Omental fat pad (tissue), 4 donors: ENCODE data around the gene TBC1D22A. TPM values are rescaled to one million over a fixed set of nuclear protein-coding genes. Genes with fewer than 3 reads are reported as not detected.

Experiments used
- ATAC-seq: fragments of 150-250 bp; one replicate; pipeline ENCODE4 v1.9.1; 2016; ENCODE audit warnings: mild to moderate bottlenecking, moderate library complexity; ENCODE audit not compliant: low FRiP score
- DNase-seq: peaks from one replicate; pipeline ENCODE4 v3.0.0-alpha.2; 2019; ENCODE audit warnings: low spot score
- CTCF ChIP-seq, 3 donors: fragments of 450-650 bp; IDR thresholded peaks; one replicate each; pipeline ENCODE4 v1.5.1; 2016 to 2017; ENCODE audit warnings: antibody characterized with exemption in 3 of 3, mild to moderate bottlenecking in 3 of 3, moderate library complexity in 2 of 3
- total RNA-seq, 4 donors: library from RNA; depleted of rRNA; stranded (reverse); fragments of >200 nt; gene quantifications; one replicate each; pipeline ENCODE4 v1.1.0, GENCODE V29; 2016

The TBC1D22A gene
- total RNA-seq, 4 donors from 2014 or later = 21.3 to 31.2 (median 24.5) TPM

- no peak for TF ChIP-seq CTCF (IDR thresholded peaks at IDR 0.05)
- no peak for DNase-seq
- no peak for ATAC-seq
Measured at GRCh38 chr22:47066616-47066905, 304.1 kb downstream of the TBC1D22A start.

DNA sequence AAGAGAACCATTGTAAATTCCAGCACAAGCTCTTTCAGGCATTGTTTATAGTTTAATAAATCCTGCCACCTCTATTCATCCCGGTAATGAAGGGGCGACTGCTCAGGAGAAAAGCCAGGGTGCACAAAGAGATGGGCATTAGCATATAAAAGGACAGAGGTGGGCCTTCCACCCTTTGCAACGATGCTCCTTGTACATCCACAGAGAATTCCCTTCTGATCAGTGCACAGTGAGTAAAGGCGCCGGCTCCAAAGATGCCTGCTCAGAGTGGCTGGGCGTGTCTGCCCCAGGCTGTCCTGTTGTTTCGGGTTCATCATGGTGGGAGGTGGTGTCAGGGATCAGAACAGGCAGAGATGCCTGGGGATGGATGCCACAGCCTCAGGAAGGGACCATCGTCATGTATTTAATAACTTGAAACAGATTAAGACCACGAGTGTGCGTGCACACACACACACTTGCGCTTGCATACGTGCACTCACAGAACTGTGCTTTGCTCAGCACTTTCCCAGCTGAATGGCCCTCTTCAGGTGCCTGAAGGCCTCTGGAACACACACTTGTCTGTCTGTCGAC lies 305.0 kb downstream of the TBC1D22A start:
- TF ChIP-seq CTCF (IDR thresholded peaks at IDR 0.05) = no peak
- DNase-seq = no peak

DNA sequence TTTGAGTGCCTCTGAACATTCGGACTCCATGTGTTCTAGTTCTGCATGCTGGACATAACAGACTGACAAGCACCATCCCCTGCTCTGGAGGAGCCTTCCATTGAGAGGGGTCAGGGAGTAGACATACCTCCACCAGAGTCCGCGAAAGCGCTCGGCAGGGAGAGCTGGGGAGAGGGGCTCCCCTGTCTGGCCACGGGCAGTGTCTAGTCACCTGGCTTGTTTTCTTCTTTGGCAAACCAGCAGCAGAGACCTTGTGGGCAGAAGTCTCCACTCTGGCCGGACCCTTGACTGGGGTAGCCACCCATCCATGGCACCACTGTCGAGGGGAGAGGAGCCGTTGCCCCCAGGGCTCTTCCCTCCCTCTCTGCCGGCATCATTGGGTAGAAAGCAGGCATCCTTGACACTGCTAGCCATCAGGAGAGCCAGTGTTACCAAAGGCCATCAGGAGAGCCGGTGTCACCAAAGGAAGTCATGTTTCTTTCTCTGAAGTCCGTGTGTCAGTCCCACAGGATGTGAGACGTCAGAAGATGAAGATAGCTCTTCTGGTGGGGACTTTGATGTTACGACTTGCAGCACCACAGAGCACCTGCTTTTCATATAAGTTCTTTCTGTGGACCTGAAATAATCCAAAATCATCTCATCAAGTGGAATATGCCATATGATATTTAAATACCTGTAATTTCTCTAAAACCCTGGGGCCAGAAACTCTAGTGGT lies 305.6 kb downstream of the TBC1D22A start:
- no peak for ATAC-seq

More for the DNA sequence above, 305.0 kb downstream of the TBC1D22A start:
- no peak for ATAC-seq

DNA sequence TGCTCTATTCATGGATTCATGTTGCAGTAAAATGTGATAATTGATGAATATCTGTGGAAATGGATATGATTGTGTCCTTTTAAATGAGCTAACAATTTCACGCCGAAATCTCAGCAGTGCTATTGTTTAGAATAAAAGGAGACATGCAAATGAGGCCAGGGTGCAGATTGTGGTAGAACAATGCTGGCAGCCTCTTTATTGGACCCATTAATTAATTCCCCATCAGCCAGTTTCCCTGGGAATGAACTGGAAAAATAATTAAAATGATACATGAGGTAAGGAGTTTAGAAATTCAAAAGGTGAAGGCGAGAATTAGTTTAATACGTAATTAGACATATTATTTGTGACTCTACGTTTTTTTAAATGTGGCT lies 306.2 kb downstream of the TBC1D22A start:
- ATAC-seq = no peak
- TF ChIP-seq CTCF (IDR thresholded peaks at IDR 0.05) = no peak
- DNase-seq = no peak

More for the DNA sequence above, 305.6 kb downstream of the TBC1D22A start:
- no peak for DNase-seq
- TF ChIP-seq CTCF (IDR thresholded peaks at IDR 0.05) = no peak

DNA sequence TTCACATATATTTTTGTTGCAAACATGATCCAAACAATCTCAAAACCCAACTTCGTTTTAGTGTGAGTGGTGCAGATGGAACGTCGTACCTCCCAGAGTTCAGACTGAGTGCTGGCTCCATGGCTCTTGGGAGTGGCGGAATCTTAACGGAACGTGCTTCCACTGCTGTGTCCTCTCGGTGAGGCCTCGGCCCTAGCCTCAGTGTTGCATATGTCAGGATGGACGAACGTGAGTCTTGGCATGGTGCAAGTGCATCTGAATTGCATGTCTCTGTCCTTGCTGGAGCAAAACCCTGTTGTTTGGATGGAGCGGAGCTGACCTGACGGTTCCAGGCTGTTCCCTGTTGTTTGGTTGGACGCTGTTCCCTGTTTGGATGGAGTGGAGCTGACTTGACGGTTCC lies 306.8 kb downstream of the TBC1D22A start:
- no peak for DNase-seq
- no peak for ATAC-seq
- no peak for TF ChIP-seq CTCF (IDR thresholded peaks at IDR 0.05)

GRCh38 chr22:47071078-47071806 lies 308.8 kb downstream of the TBC1D22A start:
- no peak for DNase-seq
- TF ChIP-seq CTCF (IDR thresholded peaks at IDR 0.05) = no peak
- no peak for ATAC-seq
